Prostate gland (tissue), 2 donors: Measurements from ENCODE around the gene HDGF.

Experiments
- POLR2A ChIP-seq: fragments of 450-650 bp; IDR thresholded peaks from one replicate; pipeline ENCODE4 v1.6.1; 2016; ENCODE audit warnings: antibody characterized with exemption, mild to moderate bottlenecking
- POLR2AphosphoS5 ChIP-seq: sonication (generic); formaldehyde crosslinking; IDR thresholded peaks from one replicate; pipeline ENCODE4 v1.6.1; 2017; ENCODE audit warnings: antibody characterized with exemption
- TF ChIP-seq, protein P1 (sequence below), 4 experiments: fragments of 200-600 bp in 2 of 4; fragments of 450-650 bp in 2 of 4; sonication (generic) in 2 of 4; IDR thresholded peaks; 1 replicate in 3 of 4; 2 replicates in 1 of 4; pipeline ENCODE4 v1.5.1; 2016 to 2019; ENCODE audit warnings: antibody characterized with exemption in 4 of 4, mild to moderate bottlenecking in 2 of 4, moderate library complexity in 2 of 4

DNA sequence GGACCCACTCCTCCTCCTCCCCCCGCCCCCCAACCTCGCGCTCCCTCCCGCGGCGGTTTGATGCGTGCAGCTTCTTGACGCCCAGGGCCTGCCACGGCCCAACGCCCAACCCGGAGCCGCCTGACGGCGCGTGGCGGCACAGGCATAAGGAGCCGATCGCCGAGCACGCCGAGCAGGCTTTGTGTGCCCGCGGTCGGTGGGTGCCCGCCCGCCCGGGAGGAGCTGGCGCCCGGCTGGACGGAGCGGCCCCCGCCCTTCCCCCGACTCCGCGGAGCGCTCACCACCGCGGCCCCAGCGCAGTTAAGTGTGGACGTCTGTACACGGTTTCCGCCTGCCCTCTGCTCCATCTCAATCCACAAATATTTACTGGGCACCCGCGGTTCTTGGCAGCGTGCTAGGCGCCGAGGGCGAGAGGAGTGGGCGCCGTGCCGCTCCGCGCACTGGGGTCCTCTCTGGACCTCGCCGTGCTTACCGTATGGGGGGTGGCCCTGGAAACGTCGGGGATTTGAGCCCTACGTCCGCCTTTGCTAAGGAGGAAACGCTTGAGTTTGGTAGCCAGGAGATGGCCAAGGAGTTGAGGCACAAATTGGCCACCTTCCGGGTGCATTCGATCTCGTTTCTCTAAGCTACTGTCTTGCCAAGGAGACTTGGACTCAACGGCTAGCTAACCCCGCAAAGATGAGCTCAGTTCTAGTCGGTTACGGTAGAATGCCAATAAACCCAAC, 444 bp upstream of the HDGF start:
- no peak for TF ChIP-seq POLR2A
- TF ChIP-seq, protein P1, sequence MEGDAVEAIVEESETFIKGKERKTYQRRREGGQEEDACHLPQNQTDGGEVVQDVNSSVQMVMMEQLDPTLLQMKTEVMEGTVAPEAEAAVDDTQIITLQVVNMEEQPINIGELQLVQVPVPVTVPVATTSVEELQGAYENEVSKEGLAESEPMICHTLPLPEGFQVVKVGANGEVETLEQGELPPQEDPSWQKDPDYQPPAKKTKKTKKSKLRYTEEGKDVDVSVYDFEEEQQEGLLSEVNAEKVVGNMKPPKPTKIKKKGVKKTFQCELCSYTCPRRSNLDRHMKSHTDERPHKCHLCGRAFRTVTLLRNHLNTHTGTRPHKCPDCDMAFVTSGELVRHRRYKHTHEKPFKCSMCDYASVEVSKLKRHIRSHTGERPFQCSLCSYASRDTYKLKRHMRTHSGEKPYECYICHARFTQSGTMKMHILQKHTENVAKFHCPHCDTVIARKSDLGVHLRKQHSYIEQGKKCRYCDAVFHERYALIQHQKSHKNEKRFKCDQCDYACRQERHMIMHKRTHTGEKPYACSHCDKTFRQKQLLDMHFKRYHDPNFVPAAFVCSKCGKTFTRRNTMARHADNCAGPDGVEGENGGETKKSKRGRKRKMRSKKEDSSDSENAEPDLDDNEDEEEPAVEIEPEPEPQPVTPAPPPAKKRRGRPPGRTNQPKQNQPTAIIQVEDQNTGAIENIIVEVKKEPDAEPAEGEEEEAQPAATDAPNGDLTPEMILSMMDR (IDR thresholded peaks at IDR 0.05), result peak in 2 of 4 experiments; percentile 25 to 35
- peak; percentile 92 for TF ChIP-seq POLR2AphosphoS5
